Common myeloid progenitor, CD34-positive (primary cell): ENCODE results near the gene CSH2.

Source experiments
- CTCF ChIA-PET: fragments of 350-600 bp; sonication (Branson Sonifier 250); formaldehyde crosslinking; loops from one replicate; lab custom pipeline; 2021; ENCODE audit warnings: antibody characterized with exemption; lab: Charles Lee
- POLR2A ChIA-PET: fragments of 350-600 bp; sonication (Branson Sonifier 250); formaldehyde crosslinking; loops from one replicate; lab custom pipeline; 2021; ENCODE audit warnings: antibody characterized with exemption; lab: Charles Lee
- DNase-seq, 3 donors: peaks; one replicate each; pipeline versions ENCODE4 v3.0.0 to v3.0.0-alpha.2; 2013
- H3K27ac ChIP-seq, 2 experiments: 1 replicate in 1 of 2; 2 replicates in 1 of 2; pipeline ENCODE4 v1.7.0; 2013; ENCODE audit warnings: inconsistent platforms in 2 of 2, low read length in 2 of 2, mild to moderate bottlenecking in 2 of 2, low read depth in 1 of 2, moderate library complexity in 1 of 2; ENCODE audit not compliant: severe bottlenecking in 2 of 2, insufficient read depth in 1 of 2, poor library complexity in 1 of 2
- H3K27me3 ChIP-seq, 5 experiments: replicated peaks in 2 of 5; 1 replicate in 3 of 5; 2 replicates in 2 of 5; pipeline versions ENCODE4 v1.6.1 to v1.7.0; 2013; ENCODE audit warnings: low read length in 4 of 5, mild to moderate bottlenecking in 2 of 5, moderate library complexity in 2 of 5, inconsistent platforms in 1 of 5; ENCODE audit not compliant: insufficient read depth in 5 of 5, control insufficient read depth in 4 of 5
- H3K36me3 ChIP-seq, 4 experiments: 1 replicate in 2 of 4; 2 replicates in 2 of 4; pipeline versions ENCODE4 v1.6.1 to v1.7.0; 2013; ENCODE audit warnings: low read length in 3 of 4, control low read depth in 1 of 4, mild to moderate bottlenecking in 1 of 4; ENCODE audit not compliant: control insufficient read depth in 4 of 4, insufficient read depth in 4 of 4
- H3K4me1 ChIP-seq, 4 experiments: 1 replicate in 3 of 4; 2 replicates in 1 of 4; pipeline versions ENCODE4 v1.6.1 to v1.7.1; 2013; ENCODE audit warnings: low read length in 3 of 4, mild to moderate bottlenecking in 3 of 4, control low read depth in 1 of 4, inconsistent platforms in 1 of 4, moderate library complexity in 1 of 4; ENCODE audit not compliant: control insufficient read depth in 4 of 4, insufficient read depth in 4 of 4; ENCODE audit errors: control extremely low read depth in 1 of 4
- H3K4me3 ChIP-seq, 7 experiments: 1 replicate in 4 of 7; 2 replicates in 3 of 7; pipeline versions ENCODE4 v1.5.1 to v1.7.0; 2013; ENCODE audit warnings: mild to moderate bottlenecking in 7 of 7, low read length in 6 of 7, moderate library complexity in 6 of 7, inconsistent platforms in 2 of 7, low read depth in 2 of 7, control low read depth in 1 of 7; ENCODE audit not compliant: insufficient read depth in 4 of 7, control insufficient read depth in 1 of 7; ENCODE audit errors: extremely low read depth in 1 of 7
- H3K9me3 ChIP-seq, 5 experiments: 1 replicate in 4 of 5; 2 replicates in 1 of 5; pipeline versions ENCODE4 v1.6.1 to v1.7.1; 2013; ENCODE audit warnings: low read length in 4 of 5, mild to moderate bottlenecking in 2 of 5, inconsistent platforms in 1 of 5, low read depth in 1 of 5, moderate library complexity in 1 of 5; ENCODE audit not compliant: control insufficient read depth in 4 of 5, insufficient read depth in 2 of 5; ENCODE audit errors: control extremely low read depth in 1 of 5
- WGBS: methylation state at CpG from one replicate; pipeline ENCODE4 v1.1.5; 2013; ENCODE audit not compliant: insufficient coverage; 5-methylcytosine and 5-hydroxymethylcytosine counted together

CSH2 gene

GRCh38 chr17:63841350-63842172 is 31.9 kb downstream of the CSH2 start:
- peak overlapping the region; percentile 72 to 90 (median 86) for H3K4me3 ChIP-seq
- peaks cover 17 to 50% (median 47%) of the 10 kb centered on the region in 4 experiments for H3K4me1 ChIP-seq
- H3K9me3 ChIP-seq: no peaks in the 10 kb centered on the region
- no peak for DNase-seq
- ChIA-PET CTCF (interaction anchor here (0.9 to 6.1 kb wide), 3 partner anchors 11 to 15 kb away, joined by 3 to 51 read pairs (median 5); partner anchors contain the start of gene FTSJ3), POLR2A (interaction anchor here (1.1 to 1.3 kb wide), 2 partner anchors 9 to 68 kb away, joined by 3 to 4 read pairs; partner anchors contain the start of genes CCDC47 and DDX42)
- H3K36me3 ChIP-seq: peaks cover 0 to 16% (median 8%) of the 10 kb centered on the region in 4 experiments
- H3K27ac ChIP-seq: peak overlapping the region; percentile 50 to 86
- 11% methylated on average over 25 of the region's 26 CpGs for WGBS
- H3K27me3 ChIP-seq: no peaks in the 10 kb centered on the region

- Histone ChIP-seq H3K27me3 (no peaks in the 10 kb centered on the region), H3K4me3 (peak overlapping the region; percentile 72 to 90 (median 86)), H3K4me1 (peaks cover 17 to 50% (median 47%) of the 10 kb centered on the region in 4 experiments), H3K27ac (peak overlapping the region in 1 of 2 experiments; percentile 86), H3K36me3 (peaks cover 0 to 23% (median 14%) of the 10 kb centered on the region in 4 experiments), H3K9me3 (no peaks in the 10 kb centered on the region)
- POLR2A ChIA-PET: interaction anchor here (0.6 to 1.3 kb wide), 3 partner anchors 8 to 74 kb away, joined by 3 to 4 read pairs (median 3); partner anchors contain the start of genes CCDC47 and DDX42
- WGBS: 88% methylated on average over 2 of the region's 4 CpGs
- CTCF ChIA-PET: interaction anchor here (0.9 to 6.1 kb wide), 4 partner anchors 8 to 25 kb away, joined by 3 to 51 read pairs (median 4); partner anchors contain the start of gene FTSJ3
- DNase-seq: no peak
Observed at GRCh38 chr17:63840591-63841349, 32.7 kb downstream of the CSH2 start.

- ChIA-PET CTCF (interaction anchor here (0.5 to 6.1 kb wide), 7 partner anchors 8 to 87 kb away, joined by 3 to 51 read pairs (median 3); partner anchors contain the start of gene FTSJ3), POLR2A (interaction anchor here (1.0 to 1.1 kb wide), 2 partner anchors 9 to 137 kb away, joined by 3 read pairs; no protein-coding TSS in a partner anchor)
- Histone ChIP-seq H3K9me3 (no peaks in the 10 kb centered on the region), H3K36me3 (peaks cover 0 to 41% (median 28%) of the 10 kb centered on the region in 4 experiments), H3K4me3 (peak overlapping the region in 3 of 7 experiments; percentile 28 to 59 (median 52)), H3K27me3 (no peaks in the 10 kb centered on the region), H3K4me1 (peaks cover 10 to 53% (median 48%) of the 10 kb centered on the region in 4 experiments), H3K27ac (peak overlapping the region in 1 of 2 experiments; percentile 86)
- peak in 1 of 3 donors; percentile 36 for DNase-seq
- WGBS: 10% methylated on average over 3 of the region's 7 CpGs
Observed at GRCh38 chr17:63838631-63839171, 34.8 kb downstream of the CSH2 start.

- DNase-seq: no peak
- Histone ChIP-seq H3K9me3 (no peaks in the 10 kb centered on the region), H3K27ac (no peak overlapping the region), H3K27me3 (no peaks in the 10 kb centered on the region), H3K4me1 (peaks cover 9 to 51% (median 45%) of the 10 kb centered on the region in 4 experiments), H3K4me3 (no peak overlapping the region), H3K36me3 (peaks cover 0 to 47% (median 33%) of the 10 kb centered on the region in 4 experiments)
- ChIA-PET CTCF (interaction anchor here (0.5 to 6.1 kb wide), 7 partner anchors 8 to 87 kb away, joined by 3 to 51 read pairs (median 3); partner anchors contain the start of gene FTSJ3), POLR2A (interaction anchor here (0.5 kb wide), 1 partner anchor 34 kb away, joined by 3 read pairs; no protein-coding TSS in a partner anchor)
- 80% methylated on average over 2 of the region's 5 CpGs for WGBS
Observed at GRCh38 chr17:63837962-63838600, 35.4 kb downstream of the CSH2 start.

- POLR2A ChIA-PET: no interaction called here
- Histone ChIP-seq H3K9me3 (no peaks in the 10 kb centered on the region), H3K36me3 (peaks cover 0 to 53% (median 37%) of the 10 kb centered on the region in 4 experiments), H3K4me3 (no peak overlapping the region), H3K4me1 (peaks cover 9 to 51% (median 45%) of the 10 kb centered on the region in 4 experiments), H3K27ac (no peak overlapping the region), H3K27me3 (no peaks in the 10 kb centered on the region)
- 91% methylated on average over 11 of the region's 12 CpGs for WGBS
- DNase-seq: no peak
- CTCF ChIA-PET: interaction anchor here (0.6 to 6.1 kb wide), 3 partner anchors 7 to 249 kb away, joined by 3 to 51 read pairs (median 6); partner anchors contain the start of gene FTSJ3
Observed at GRCh38 chr17:63837480-63837879, 36.0 kb downstream of the CSH2 start.

GRCh38 chr17:63836811-63837210 is 36.7 kb downstream of the CSH2 start:
- no peak overlapping the region for H3K4me3 ChIP-seq
- H3K4me1 ChIP-seq: peaks cover 9 to 54% (median 45%) of the 10 kb centered on the region in 4 experiments
- no peaks in the 10 kb centered on the region for H3K27me3 ChIP-seq
- H3K27ac ChIP-seq: no peak overlapping the region
- DNase-seq: no peak
- CTCF ChIA-PET: interaction anchor here (0.6 to 6.1 kb wide), 4 partner anchors 6 to 250 kb away, joined by 3 to 51 read pairs (median 5); partner anchors contain the start of gene FTSJ3
- 98% methylated on average over 7 of the region's 7 CpGs for WGBS
- POLR2A ChIA-PET: no interaction called here
- peaks cover 0 to 60% (median 42%) of the 10 kb centered on the region in 4 experiments for H3K36me3 ChIP-seq
- H3K9me3 ChIP-seq: no peaks in the 10 kb centered on the region
